ENCODE data around the gene PRSS57. TPM values are rescaled to one million over a fixed set of nuclear protein-coding genes. Genes with fewer than 3 reads are reported as not detected.

Gene PRSS57
- total and polyA plus RNA-seq, 2 donors (not counting 1 experiment from before 2014, with no cell fraction given) = not detected

DNA sequence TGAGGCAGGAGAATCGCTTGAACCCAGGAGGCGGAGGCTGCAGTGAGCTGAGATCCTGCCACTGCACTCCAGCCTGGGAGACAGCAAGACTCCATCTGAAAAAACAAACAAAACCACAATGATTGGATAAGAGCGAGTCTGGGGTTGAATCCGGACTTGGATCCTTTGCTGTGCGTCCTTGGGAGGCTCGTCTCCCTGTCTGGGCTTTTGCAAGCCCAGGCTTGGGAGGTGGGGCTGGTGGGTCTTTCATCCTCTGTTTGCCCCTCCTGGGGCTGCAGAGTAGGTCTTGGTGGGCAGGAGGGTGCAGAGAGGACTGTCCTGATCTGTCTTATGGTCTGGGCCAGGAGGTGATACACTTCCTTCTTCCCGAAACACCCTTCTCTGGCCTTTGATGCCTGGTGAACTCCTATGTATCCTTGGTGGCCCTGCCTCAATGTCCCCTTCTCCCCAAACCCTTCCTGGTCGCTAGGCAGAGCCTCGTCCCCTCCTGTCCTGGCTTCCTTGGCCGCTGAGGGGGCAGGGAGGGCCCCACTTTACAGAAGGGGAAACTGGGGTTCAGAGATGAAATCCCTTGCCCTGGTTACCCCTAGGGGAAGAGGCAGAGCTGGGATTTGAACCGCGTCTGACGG is 30.3 kb upstream of the PRSS57 start:
- Histone ChIP-seq H4K20me1 (ENCODE audit: control insufficient read depth, insufficient read depth, low read length, poor library complexity, severe bottlenecking) (no peaks in the 10 kb centered on the region), H3K27ac (ENCODE audit: low read length in 2 of 2) (no peak overlapping the region), H3K36me3 (replicated peaks in 1 of 2; ENCODE audit: control extremely low read depth in 1 of 2, control insufficient read depth in 1 of 2, extremely low read depth in 1 of 2, insufficient read depth in 2 of 2, low read length in 1 of 2) (no peaks in the 10 kb centered on the region), H2AFZ (ENCODE audit: insufficient read depth, low read depth, low read length, poor library complexity, severe bottlenecking) (no peak overlapping the region), H3K9ac (ENCODE audit: low read length) (no peak overlapping the region), H3K27me3 (replicated peaks in 1 of 4; ENCODE audit: control extremely low read depth in 1 of 4, control insufficient read depth in 3 of 4, insufficient read depth in 4 of 4, low read length in 3 of 4) (peaks cover 0 to 18% (median 0%) of the 10 kb centered on the region in 4 experiments), H3K79me2 (ENCODE audit: control insufficient read depth, insufficient read depth, low read length) (no peaks in the 10 kb centered on the region), H3K9me3 (ENCODE audit: control extremely low read depth in 1 of 3, control insufficient read depth in 2 of 3, insufficient read depth in 1 of 3, low read length in 2 of 3) (peaks cover 0 to 7% (median 0%) of the 10 kb centered on the region in 3 donors), H3K4me3 (ENCODE audit: control extremely low read depth in 1 of 5, extremely low read depth in 1 of 5, insufficient read depth in 1 of 5, low read depth in 2 of 5, low read length in 4 of 5) (no peak overlapping the region), H3K4me1 (ENCODE audit: control insufficient read depth in 2 of 2, insufficient read depth in 2 of 2, low read length in 2 of 2) (peaks cover 9 to 17% of the 10 kb centered on the region in 2 donors), H3K4me2 (replicated peaks; ENCODE audit: low read depth, low read length, poor library complexity, severe bottlenecking) (no peak overlapping the region)
- POLR2A ChIA-PET = no interaction called here
- WGBS (ENCODE audit: insufficient coverage) = 76% methylated on average over 10 of the region's 13 CpGs
- TF ChIP-seq CTCF (IDR thresholded peaks at IDR 0.05) = no peak
- no peak for TF ChIP-seq EZH2 (IDR thresholded peaks at IDR 0.05; ENCODE audit: borderline replicate concordance, insufficient read depth, low read depth, low read length, poor library complexity, severe bottlenecking)
- Mint-ChIP-seq H3K27me3 (peaks cover 6% of the 10 kb centered on the region), H3K27ac (no peak overlapping the region), H3K4me3 (no peak overlapping the region), H3K4me1 (peaks cover 11% of the 10 kb centered on the region), H3K9me3 (ENCODE audit: insufficient read depth) (no peaks in the 10 kb centered on the region)
- ATAC-seq (ENCODE audit: low read depth) = no peak
- CTCF ChIA-PET = no interaction called here
- DNase-seq = no peak
- intact Hi-C loops (cut with micrococcal nuclease) = no loop called here

- Histone ChIP-seq H3K27ac (ENCODE audit: low read length in 2 of 2) (no peak overlapping the region), H2AFZ (ENCODE audit: insufficient read depth, low read depth, low read length, poor library complexity, severe bottlenecking) (no peak overlapping the region), H3K79me2 (ENCODE audit: control insufficient read depth, insufficient read depth, low read length) (no peaks in the 10 kb centered on the region), H3K27me3 (replicated peaks in 1 of 4; ENCODE audit: control extremely low read depth in 1 of 4, control insufficient read depth in 3 of 4, insufficient read depth in 4 of 4, low read length in 3 of 4) (peaks cover 0 to 28% (median 6%) of the 10 kb centered on the region in 4 experiments), H3K9ac (ENCODE audit: low read length) (no peak overlapping the region), H3K4me2 (replicated peaks; ENCODE audit: low read depth, low read length, poor library complexity, severe bottlenecking) (no peak overlapping the region), H3K9me3 (ENCODE audit: control extremely low read depth in 1 of 3, control insufficient read depth in 2 of 3, insufficient read depth in 1 of 3, low read length in 2 of 3) (peaks cover 0 to 7% (median 0%) of the 10 kb centered on the region in 3 donors), H4K20me1 (ENCODE audit: control insufficient read depth, insufficient read depth, low read length, poor library complexity, severe bottlenecking) (no peaks in the 10 kb centered on the region), H3K36me3 (replicated peaks in 1 of 2; ENCODE audit: control extremely low read depth in 1 of 2, control insufficient read depth in 1 of 2, extremely low read depth in 1 of 2, insufficient read depth in 2 of 2, low read length in 1 of 2) (no peaks in the 10 kb centered on the region), H3K4me3 (ENCODE audit: control extremely low read depth in 1 of 5, extremely low read depth in 1 of 5, insufficient read depth in 1 of 5, low read depth in 2 of 5, low read length in 4 of 5) (no peak overlapping the region), H3K4me1 (ENCODE audit: control insufficient read depth in 2 of 2, insufficient read depth in 2 of 2, low read length in 2 of 2) (peaks cover 14 to 22% of the 10 kb centered on the region in 2 donors)
- TF ChIP-seq CTCF (IDR thresholded peaks at IDR 0.05) (no peak), EZH2 (IDR thresholded peaks at IDR 0.05; ENCODE audit: borderline replicate concordance, insufficient read depth, low read depth, low read length, poor library complexity, severe bottlenecking) (no peak)
- Mint-ChIP-seq H3K27ac (no peak overlapping the region), H3K9me3 (ENCODE audit: insufficient read depth) (no peaks in the 10 kb centered on the region), H3K4me3 (no peak overlapping the region), H3K4me1 (peaks cover 11% of the 10 kb centered on the region), H3K27me3 (peaks cover 6% of the 10 kb centered on the region)
- ATAC-seq (ENCODE audit: low read depth) (no peak), DNase-seq (no peak)
- intact Hi-C loops (cut with micrococcal nuclease) = no loop called here
- CTCF ChIA-PET = interaction anchor here (1.0 kb wide), 1 partner anchor 15 kb away, joined by 3 read pairs; no protein-coding TSS in a partner anchor
- 64% methylated on average over 9 of the region's 18 CpGs for WGBS (ENCODE audit: insufficient coverage)
- POLR2A ChIA-PET = interaction anchor here (0.6 kb wide), 1 partner anchor 945 kb away, joined by 6 read pairs; no protein-coding TSS in a partner anchor
Measured at GRCh38 chr19:723714-724113, 28.5 kb upstream of the PRSS57 start.

All from B cell (primary cell).